ENCODE results near the gene C11orf42.

DNA sequence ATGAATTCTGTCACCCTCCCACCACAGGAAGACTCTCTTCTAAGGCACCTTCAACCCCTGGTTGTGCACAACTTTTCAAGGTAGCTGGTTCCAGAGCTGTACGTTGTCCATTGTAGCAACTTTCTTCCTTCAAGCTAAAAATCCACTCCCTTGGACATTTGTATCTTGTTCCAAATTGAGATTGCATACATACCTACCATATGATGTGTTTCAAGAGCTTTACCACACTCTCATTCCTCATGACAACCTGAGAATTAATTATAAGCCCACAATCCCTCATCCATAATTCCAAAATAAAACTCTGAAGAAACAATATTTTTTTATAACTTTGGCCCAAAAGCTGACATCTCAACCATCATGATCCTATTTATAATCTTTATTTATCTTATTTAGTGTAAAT is 3.3 kb upstream of the C11orf42 start:
- TF ChIP-seq, protein P1, sequence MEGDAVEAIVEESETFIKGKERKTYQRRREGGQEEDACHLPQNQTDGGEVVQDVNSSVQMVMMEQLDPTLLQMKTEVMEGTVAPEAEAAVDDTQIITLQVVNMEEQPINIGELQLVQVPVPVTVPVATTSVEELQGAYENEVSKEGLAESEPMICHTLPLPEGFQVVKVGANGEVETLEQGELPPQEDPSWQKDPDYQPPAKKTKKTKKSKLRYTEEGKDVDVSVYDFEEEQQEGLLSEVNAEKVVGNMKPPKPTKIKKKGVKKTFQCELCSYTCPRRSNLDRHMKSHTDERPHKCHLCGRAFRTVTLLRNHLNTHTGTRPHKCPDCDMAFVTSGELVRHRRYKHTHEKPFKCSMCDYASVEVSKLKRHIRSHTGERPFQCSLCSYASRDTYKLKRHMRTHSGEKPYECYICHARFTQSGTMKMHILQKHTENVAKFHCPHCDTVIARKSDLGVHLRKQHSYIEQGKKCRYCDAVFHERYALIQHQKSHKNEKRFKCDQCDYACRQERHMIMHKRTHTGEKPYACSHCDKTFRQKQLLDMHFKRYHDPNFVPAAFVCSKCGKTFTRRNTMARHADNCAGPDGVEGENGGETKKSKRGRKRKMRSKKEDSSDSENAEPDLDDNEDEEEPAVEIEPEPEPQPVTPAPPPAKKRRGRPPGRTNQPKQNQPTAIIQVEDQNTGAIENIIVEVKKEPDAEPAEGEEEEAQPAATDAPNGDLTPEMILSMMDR (IDR thresholded peaks at IDR 0.05): no peak
- TF ChIP-seq POLR2A (IDR thresholded peaks at IDR 0.05): no peak
